GM12878 (cell line): ENCODE measurements around the gene SLC45A1.
A peak's percentile ranks its signal among the peaks of the same experiment; 100 is the strongest.

Source experiments
- EGR1 ChIP-seq, 2 experiments: IDR thresholded peaks; 1 replicate in 1 of 2; 2 replicates in 1 of 2; pipeline ENCODE4 v1.6.1; 2011 to 2012; ENCODE audit warnings: low read depth in 2 of 2, low read length in 2 of 2, borderline replicate concordance in 1 of 2, mild to moderate bottlenecking in 1 of 2, moderate library complexity in 1 of 2
- NBN ChIP-seq: fragments of 450-650 bp; IDR thresholded peaks from 2 replicates; pipeline ENCODE4 v1.6.1; 2016
- POLR2A ChIP-seq: IDR thresholded peaks from 2 replicates; pipeline ENCODE4 v1.6.1; 2011; ENCODE audit warnings: low read depth, mild to moderate bottlenecking, low read length
- POLR2AphosphoS2 ChIP-seq: IDR thresholded peaks from 2 replicates; pipeline ENCODE4 v1.6.1; 2011; ENCODE audit warnings: low read depth, mild to moderate bottlenecking, low read length, improper control_type of control experiment, moderate library complexity
- TF ChIP-seq, protein P1 (sequence below): IDR thresholded peaks from 2 replicates; pipeline ENCODE4 v1.6.1; 2012; ENCODE audit warnings: low read depth, low read length, improper control_type of control experiment

DNA sequence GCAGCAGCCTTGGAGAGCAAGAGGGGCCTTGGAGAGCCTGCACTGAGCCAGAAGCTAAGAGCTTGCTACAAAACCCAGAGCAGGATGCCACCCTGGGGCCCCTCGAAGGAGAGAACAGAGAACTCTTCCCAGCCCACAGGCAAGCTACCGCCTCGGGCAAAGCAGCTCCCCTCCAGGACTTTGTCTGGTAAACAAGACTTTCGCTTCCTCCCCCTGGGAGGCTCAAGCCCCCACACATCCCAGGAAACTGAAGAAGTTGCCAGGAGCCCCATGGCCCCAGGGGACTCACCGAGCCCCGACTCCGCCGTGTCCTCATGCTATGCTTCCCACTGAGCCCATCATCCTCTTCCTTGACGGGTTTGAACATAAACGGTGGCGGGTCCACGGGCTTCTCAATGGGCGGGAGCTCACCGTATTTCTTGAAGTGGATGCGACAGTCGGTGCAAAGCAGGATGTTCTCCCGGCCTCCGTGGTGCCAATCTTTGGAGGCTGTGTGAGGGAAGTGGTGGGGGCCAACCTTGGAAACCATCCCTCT is 45.9 kb downstream of the SLC45A1 start:
- TF ChIP-seq NBN = no peak
- TF ChIP-seq POLR2A = 0 out of 2 replicates have a peak, but pooled peaks have one; percentile 5
- TF ChIP-seq EGR1 (IDR thresholded peaks at IDR 0.05; ENCODE audit: borderline replicate concordance in 1 of 2, low read depth in 2 of 2, low read length in 2 of 2) = no peak
- TF ChIP-seq, protein P1, sequence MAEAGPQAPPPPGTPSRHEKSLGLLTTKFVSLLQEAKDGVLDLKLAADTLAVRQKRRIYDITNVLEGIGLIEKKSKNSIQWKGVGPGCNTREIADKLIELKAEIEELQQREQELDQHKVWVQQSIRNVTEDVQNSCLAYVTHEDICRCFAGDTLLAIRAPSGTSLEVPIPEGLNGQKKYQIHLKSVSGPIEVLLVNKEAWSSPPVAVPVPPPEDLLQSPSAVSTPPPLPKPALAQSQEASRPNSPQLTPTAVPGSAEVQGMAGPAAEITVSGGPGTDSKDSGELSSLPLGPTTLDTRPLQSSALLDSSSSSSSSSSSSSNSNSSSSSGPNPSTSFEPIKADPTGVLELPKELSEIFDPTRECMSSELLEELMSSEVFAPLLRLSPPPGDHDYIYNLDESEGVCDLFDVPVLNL = no peak
- no peak for TF ChIP-seq POLR2AphosphoS2
